IPS-15b (cell line): ENCODE results near the gene RPUSD1.

Experiments
- H3K27me3 ChIP-seq: one replicate; pipeline ENCODE4 v1.6.1; 2013; ENCODE audit warnings: low read length; ENCODE audit not compliant: control insufficient read depth, insufficient read depth
- H3K36me3 ChIP-seq: one replicate; pipeline ENCODE4 v1.6.1; 2013; ENCODE audit warnings: low read length; ENCODE audit not compliant: control insufficient read depth, insufficient read depth
- H3K4me1 ChIP-seq: one replicate; pipeline ENCODE4 v1.6.1; 2013; ENCODE audit warnings: mild to moderate bottlenecking, low read length; ENCODE audit not compliant: control insufficient read depth, insufficient read depth
- H3K4me3 ChIP-seq: one replicate; pipeline ENCODE4 v1.5.1; 2013; ENCODE audit warnings: low read depth, low read length
- H3K9ac ChIP-seq: one replicate; pipeline ENCODE4 v1.6.1; 2013; ENCODE audit warnings: low read depth, mild to moderate bottlenecking, low read length
- H3K9me3 ChIP-seq: one replicate; pipeline ENCODE4 v1.6.1; 2013; ENCODE audit warnings: mild to moderate bottlenecking, low read length; ENCODE audit not compliant: control insufficient read depth, insufficient read depth

Gene RPUSD1

GRCh38 chr16:795580-796229 is 7.5 kb upstream of the RPUSD1 start:
- Histone ChIP-seq H3K27me3 (no peaks in the 10 kb centered on the region), H3K4me3 (no peak overlapping the region), H3K4me1 (no peaks in the 10 kb centered on the region), H3K36me3 (peaks cover 61% of the 10 kb centered on the region), H3K9me3 (no peaks in the 10 kb centered on the region), H3K9ac (no peak overlapping the region)

- no peaks in the 10 kb centered on the region for H3K4me1 ChIP-seq
- H3K36me3 ChIP-seq, result peaks cover 69% of the 10 kb centered on the region
- H3K9ac ChIP-seq, result no peak overlapping the region
- no peak overlapping the region for H3K4me3 ChIP-seq
- no peaks in the 10 kb centered on the region for H3K27me3 ChIP-seq
- no peaks in the 10 kb centered on the region for H3K9me3 ChIP-seq
These were observed 6.8 kb upstream of the RPUSD1 start for GRCh38 chr16:794853-795466.

GRCh38 chr16:794091-794822 is 6.1 kb upstream of the RPUSD1 start:
- Histone ChIP-seq H3K36me3 (peaks cover 73% of the 10 kb centered on the region), H3K4me1 (no peaks in the 10 kb centered on the region), H3K9me3 (no peaks in the 10 kb centered on the region), H3K27me3 (no peaks in the 10 kb centered on the region), H3K4me3 (no peak overlapping the region), H3K9ac (no peak overlapping the region)

GRCh38 chr16:793414-793813 is 5.2 kb upstream of the RPUSD1 start:
- Histone ChIP-seq H3K27me3 (no peaks in the 10 kb centered on the region), H3K9ac (no peak overlapping the region), H3K4me1 (no peaks in the 10 kb centered on the region), H3K36me3 (peaks cover 73% of the 10 kb centered on the region), H3K9me3 (no peaks in the 10 kb centered on the region), H3K4me3 (no peak overlapping the region)

GRCh38 chr16:792221-792995 is 4.2 kb upstream of the RPUSD1 start:
- Histone ChIP-seq H3K9ac (no peak overlapping the region), H3K4me1 (no peaks in the 10 kb centered on the region), H3K9me3 (no peaks in the 10 kb centered on the region), H3K36me3 (peaks cover 66% of the 10 kb centered on the region), H3K4me3 (no peak overlapping the region), H3K27me3 (no peaks in the 10 kb centered on the region)

GRCh38 chr16:791131-791530 is 3.0 kb upstream of the RPUSD1 start:
- Histone ChIP-seq H3K9ac (no peak overlapping the region), H3K4me1 (no peaks in the 10 kb centered on the region), H3K27me3 (no peaks in the 10 kb centered on the region), H3K4me3 (no peak overlapping the region), H3K36me3 (peaks cover 64% of the 10 kb centered on the region), H3K9me3 (no peaks in the 10 kb centered on the region)

- Histone ChIP-seq H3K36me3 (peaks cover 62% of the 10 kb centered on the region), H3K27me3 (no peaks in the 10 kb centered on the region), H3K4me3 (no peak overlapping the region), H3K9me3 (no peaks in the 10 kb centered on the region), H3K4me1 (no peaks in the 10 kb centered on the region), H3K9ac (no peak overlapping the region)
These were observed 1.9 kb upstream of the RPUSD1 start for GRCh38 chr16:790086-790485.

- H3K4me1 ChIP-seq, result no peaks in the 10 kb centered on the region
- H3K9me3 ChIP-seq, result no peaks in the 10 kb centered on the region
- peak overlapping the region; percentile 81 for H3K4me3 ChIP-seq
- peaks cover 57% of the 10 kb centered on the region for H3K36me3 ChIP-seq
- H3K9ac ChIP-seq, result peak overlapping the region; percentile 73
- no peaks in the 10 kb centered on the region for H3K27me3 ChIP-seq
These were observed 1.1 kb upstream of the RPUSD1 start for GRCh38 chr16:789191-789850.

- Histone ChIP-seq H3K9me3 (no peaks in the 10 kb centered on the region), H3K9ac (peak within 1 kb of the TSS; percentile 76), H3K4me1 (no peaks in the 10 kb centered on the region), H3K27me3 (no peaks in the 10 kb centered on the region), H3K4me3 (peak within 1 kb of the TSS; percentile 85), H3K36me3 (peaks cover 50% of the 10 kb centered on the region)
These were observed 382 bp upstream of the RPUSD1 start, which contains the start of gene CHTF18 for GRCh38 chr16:788399-789126. TSS of gene CHTF18 (plus strand) at chr16:788620. CDS start at chr16:788685, 65 bp downstream.

- Histone ChIP-seq H3K4me1 (no peaks in the 10 kb centered on the region), H3K27me3 (no peaks in the 10 kb centered on the region), H3K4me3 (peak overlapping the region; percentile 85), H3K36me3 (peaks cover 39% of the 10 kb centered on the region), H3K9ac (peak overlapping the region; percentile 76), H3K9me3 (no peaks in the 10 kb centered on the region)
These were observed 737 bp downstream of the RPUSD1 start for GRCh38 chr16:787321-787966.
